K562 (cell line): Measurements from ENCODE around the gene S100A9. TPM values are rescaled to one million over a fixed set of nuclear protein-coding genes. Genes with fewer than 3 reads are reported as not detected.

ENCODE experiments used
- ATAC-seq: fragments of 200-7000 bp; cut with Tn5 transposase; 3 replicates; pipeline ENCODE4 v1.9.1; 2020; ENCODE audit warnings: moderate library complexity
- BruUV-seq: library from RNA; stranded (reverse); fragments of 400-500 nt; replicated peaks from 2 replicates; lab custom pipeline; 2021; lab: Mats Ljungman, UMichigan
- CTCF ChIA-PET: fragments of 300-600 bp; formaldehyde crosslinking; extraction: SDS; loops from one replicate; lab custom pipeline; 2021; ENCODE audit warnings: low intra/inter-chr PET ratio; lab: Yijun Ruan, JAX
- POLR2A ChIA-PET: fragments of 300-600, 350-650 bp; sonication (Branson Sonifier 250); formaldehyde crosslinking; extraction: SDS; loops from one replicate; lab custom pipeline; 2021; ENCODE audit warnings: antibody characterized with exemption, inconsistent platforms; lab: Yijun Ruan, JAX
- DNase-seq, 4 experiments: peaks; one replicate each; pipeline versions ENCODE4 v3.0.0 to v3.0.0-alpha.2; 2011 to 2018; ENCODE audit warnings: low spot score in 3 of 4, mixed read lengths in 3 of 4; ENCODE audit errors: extremely low read depth in 1 of 4
- FAIRE-seq: peaks from 2 replicates; lab custom pipeline; 2011; peaks lifted over from hg19 to GRCh38; lab: Jason Lieb, UNC
- H2AFZ ChIP-seq: 2 replicates; pipeline ENCODE4 v1.6.0; 2011; ENCODE audit warnings: low read depth, low read length, control low read depth, inconsistent platforms
- H3K27ac ChIP-seq: fragments of 200-600 bp; 3 replicates; pipeline ENCODE4 v1.8.0; 2011; ENCODE audit warnings: low read depth, mild to moderate bottlenecking, control low read depth, inconsistent platforms, low read length, moderate library complexity, mixed read lengths; ENCODE audit errors: extremely low read depth
- H3K27me3 ChIP-seq, 2 experiments: fragments of 300-600 bp in 1 of 2; 2 replicates in 1 of 2; 3 replicates in 1 of 2; pipeline versions ENCODE4 v1.6.0 to v1.8.0; 2011; ENCODE audit warnings: inconsistent platforms in 2 of 2, low read length in 2 of 2, mild to moderate bottlenecking in 1 of 2, mixed read lengths in 1 of 2, moderate library complexity in 1 of 2; ENCODE audit not compliant: control insufficient read depth in 2 of 2, insufficient read depth in 2 of 2
- H3K36me3 ChIP-seq: fragments of 300-600 bp; 3 replicates; pipeline ENCODE4 v1.8.0; 2011; ENCODE audit warnings: mild to moderate bottlenecking, low read length, inconsistent platforms; ENCODE audit not compliant: control insufficient read depth, insufficient read depth
- H3K4me1 ChIP-seq, 2 experiments: fragments of 200-600 bp in 1 of 2; replicated peaks in 1 of 2; 2 replicates in 1 of 2; 3 replicates in 1 of 2; pipeline versions ENCODE4 v1.5.1 to v1.8.0; 2011; ENCODE audit warnings: inconsistent platforms in 2 of 2, low read length in 2 of 2, mild to moderate bottlenecking in 1 of 2, mixed read lengths in 1 of 2, moderate library complexity in 1 of 2; ENCODE audit not compliant: control insufficient read depth in 2 of 2, insufficient read depth in 2 of 2
- H3K4me2 ChIP-seq: 2 replicates; pipeline ENCODE4 v1.6.1; 2011; ENCODE audit warnings: low read length, control low read depth, inconsistent platforms, mixed read lengths; ENCODE audit not compliant: insufficient read depth
- H3K4me3 ChIP-seq: fragments of 200-600 bp; sonication (generic), shearing (Covaris generic); 2 replicates; pipeline ENCODE4 v1.5.1; 2016; ENCODE audit warnings: control low read depth, inconsistent platforms
- H3K79me2 ChIP-seq: fragments of 200-600 bp; 3 replicates; pipeline ENCODE4 v1.8.0; 2011; ENCODE audit warnings: low read length, inconsistent platforms; ENCODE audit not compliant: control insufficient read depth, insufficient read depth
- H3K9ac ChIP-seq, 2 experiments: 2 replicates each; pipeline versions ENCODE4 v1.6.0 to v1.6.1; 2011; ENCODE audit warnings: low read depth in 2 of 2, low read length in 2 of 2, control low read depth in 1 of 2, inconsistent platforms in 1 of 2, mild to moderate bottlenecking in 1 of 2, mixed read lengths in 1 of 2; ENCODE audit not compliant: insufficient read depth in 1 of 2
- H3K9me1 ChIP-seq: one replicate; pipeline ENCODE4 v1.6.0; 2011; ENCODE audit warnings: inconsistent platforms, mild to moderate bottlenecking, low read length, moderate library complexity; ENCODE audit not compliant: control insufficient read depth, insufficient read depth
- H3K9me3 ChIP-seq: replicated peaks from 2 replicates; pipeline ENCODE4 v1.5.1; 2011; ENCODE audit warnings: low read depth, low read length, inconsistent platforms; ENCODE audit not compliant: control insufficient read depth, insufficient read depth
- H4K20me1 ChIP-seq: replicated peaks from 2 replicates; pipeline ENCODE4 v1.6.1; 2011; ENCODE audit warnings: low read length, inconsistent platforms, mixed read lengths; ENCODE audit not compliant: control insufficient read depth, insufficient read depth
- ELK3 ChIP-seq: fragments of 450-650 bp; formaldehyde crosslinking; IDR thresholded peaks from 2 replicates; pipeline ENCODE4 v1.4.0; 2020; ENCODE audit warnings: mild to moderate bottlenecking
- ETV6 ChIP-seq, 3 experiments: fragments of 150-350 bp in 1 of 3; sonication (generic) in 1 of 3; formaldehyde crosslinking in 1 of 3; IDR thresholded peaks; 2 replicates each; pipeline versions ENCODE4 v1.6.1 to v1.8.0; 2014 to 2022; ENCODE audit warnings: borderline replicate concordance in 2 of 3, low read depth in 2 of 3, antibody characterized with exemption in 1 of 3, low read length in 1 of 3, mild to moderate bottlenecking in 1 of 3, missing genetic modification reagents in 1 of 3
- MEF2A ChIP-seq: IDR thresholded peaks from 2 replicates; pipeline ENCODE4 v1.6.1; 2011; ENCODE audit warnings: low read depth, mild to moderate bottlenecking, low read length, moderate library complexity; ENCODE audit not compliant: control insufficient read depth
- MTF1 ChIP-seq: fragments of 250-450 bp; sonication (Bioruptor Pico); IDR thresholded peaks from 2 replicates; pipeline ENCODE4 v1.9.0; 2021; ENCODE audit warnings: moderate library complexity, mild to moderate bottlenecking, inconsistent platforms, borderline replicate concordance
- NCOR1 ChIP-seq: fragments of 450-650 bp; IDR thresholded peaks from 2 replicates; pipeline ENCODE4 v1.6.1; 2016; ENCODE audit warnings: mild to moderate bottlenecking, moderate library complexity
- TBP ChIP-seq: optimal IDR thresholded peaks from 2 replicates; pipeline ENCODE3; 2011; ENCODE audit warnings: low read depth, low read length, improper control_type of control experiment
- ZC3H8 ChIP-seq: fragments of 450-650 bp; IDR thresholded peaks from 2 replicates; pipeline ENCODE4 v1.6.1; 2017
- ZFP30 ChIP-seq: fragments of 250-450 bp; sonication (Bioruptor Pico); IDR thresholded peaks from 2 replicates; pipeline ENCODE4 v1.8.0; 2022; ENCODE audit warnings: moderate library complexity, mild to moderate bottlenecking, inconsistent platforms, borderline replicate concordance
- ZNF780A ChIP-seq: fragments of 250-450 bp; sonication (Bioruptor Pico); IDR thresholded peaks from 2 replicates; pipeline ENCODE4 v1.5.0; 2021; ENCODE audit warnings: mild to moderate bottlenecking
- WGBS: fragments of 100-300 bp; shearing (Covaris generic); methylation state at CpG from one replicate; pipeline ENCODE4 v1.1.6; 2016; ENCODE audit warnings: low coverage, mixed read lengths; ENCODE audit not compliant: insufficient coverage; ENCODE audit errors: missing lambda C conversion rate; 5-methylcytosine and 5-hydroxymethylcytosine counted together
- in situ Hi-C: fragments of 300-500 bp; cut with MboI; formaldehyde crosslinking; loops from 4 replicates; pipeline ENCODE4 v1.15.0; 2018; ENCODE audit warnings: inconsistent platforms, mixed read lengths
- intact Hi-C: fragments of 100-400 bp; cut with micrococcal nuclease; formaldehyde crosslinking; loops from 2 replicates; pipeline ENCODE4 v1.14.2; 2022
- polyA plus RNA-seq, 8 experiments: library from polyadenylated mRNA; depleted of rRNA in 4 of 8; stranded (reverse) in 5 of 8; unstranded in 3 of 8; fragments of >200 nt; fragmentation: Nextera tagmentation in 2 of 8; fragmentation: Illumina TruSeq in 1 of 8; extraction: Ambion mirVana in 2 of 8; extraction: Trizol in 1 of 8; gene quantifications; 2 replicates each; pipeline versions ENCODE4 v1.2.1 to v1.2.3, GENCODE V29; 2011 to 2014; ENCODE audit warnings: inconsistent platforms in 1 of 8, missing spikeins in 1 of 8
- total RNA-seq, 7 experiments: library from RNA; depleted of rRNA in 6 of 7; stranded (reverse); fragments of >200 nt in 6 of 7; fragmentation: Illumina TruSeq in 2 of 7; extraction: Trizol in 2 of 7; gene quantifications; 2 replicates each; pipeline versions ENCODE4 v1.2.1 to v1.2.3, GENCODE V29; 2011 to 2021; ENCODE audit warnings: low replicate concordance in 1 of 7
- TF ChIP-seq, protein P1 (sequence below): fragments of 450-650 bp; IDR thresholded peaks from one replicate; pipeline ENCODE4 v1.6.1; 2018; ENCODE audit warnings: mild to moderate bottlenecking, moderate library complexity; ENCODE audit not compliant: partially characterized antibody

Gene S100A9
- total and polyA plus RNA-seq, 9 of the 15 experiments (the other 6 are each of a cell fraction or from before 2014, with no cell fraction given), result 0.80 TPM; not detected in 8

GRCh38 chr1:153361480-153362109, 3.9 kb downstream of the S100A9 start:
- H3K4me2 ChIP-seq, result no peak overlapping the region
- TF ChIP-seq MEF2A (no peak), ELK3 (CRISPR knock-in tag) (no peak), ZC3H8 (no peak), NCOR1 (no peak), MTF1 (CRISPR knock-in tag) (no peak), TBP (no peak), ZNF780A (CRISPR knock-in tag) (no peak), ZFP30 (no peak), ETV6 (IDR thresholded peaks at IDR 0.05; ENCODE audit: borderline replicate concordance in 1 of 2, low read depth in 2 of 2, low read length in 1 of 2) (no peak), ETV6 (CRISPR knock-in tag; IDR thresholded peaks at IDR 0.05; ENCODE audit: borderline replicate concordance) (no peak)
- TF ChIP-seq, protein P1, sequence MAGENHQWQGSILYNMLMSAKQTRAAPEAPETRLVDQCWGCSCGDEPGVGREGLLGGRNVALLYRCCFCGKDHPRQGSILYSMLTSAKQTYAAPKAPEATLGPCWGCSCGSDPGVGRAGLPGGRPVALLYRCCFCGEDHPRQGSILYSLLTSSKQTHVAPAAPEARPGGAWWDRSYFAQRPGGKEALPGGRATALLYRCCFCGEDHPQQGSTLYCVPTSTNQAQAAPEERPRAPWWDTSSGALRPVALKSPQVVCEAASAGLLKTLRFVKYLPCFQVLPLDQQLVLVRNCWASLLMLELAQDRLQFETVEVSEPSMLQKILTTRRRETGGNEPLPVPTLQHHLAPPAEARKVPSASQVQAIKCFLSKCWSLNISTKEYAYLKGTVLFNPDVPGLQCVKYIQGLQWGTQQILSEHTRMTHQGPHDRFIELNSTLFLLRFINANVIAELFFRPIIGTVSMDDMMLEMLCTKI, result no peak
- TF ChIP-seq, all 486 proteins: peak for 0
- no peak for FAIRE-seq
- no peak for DNase-seq
- ChIA-PET CTCF (no interaction called here), POLR2A (interaction anchor here (0.7 kb wide), 1 partner anchor 273 kb away, joined by 3 read pairs; the partner anchor contains the start of gene CHTOP)
- no peak overlapping the region for H3K9ac ChIP-seq
- in situ Hi-C loops, result no loop called here
- no peak for ATAC-seq
- intact Hi-C loops, result no loop called here
- no peaks in the 10 kb centered on the region; the same call in 1 of the 2 replicates for H4K20me1 ChIP-seq
- no peaks in the 10 kb centered on the region for H3K36me3 ChIP-seq
- 3% methylated on average over 4 of the region's 4 CpGs for WGBS
- H3K9me3 ChIP-seq, result no peaks in the 10 kb centered on the region
- H3K27ac ChIP-seq, result no peak overlapping the region
- H2AFZ ChIP-seq, result no peak overlapping the region
- H3K79me2 ChIP-seq, result no peaks in the 10 kb centered on the region
- H3K27me3 ChIP-seq, result peaks cover 3 to 61% of the 10 kb centered on the region in 2 experiments; a peak in 4 of 5 replicates
- no TSS peak for BruUV-seq
- H3K9me1 ChIP-seq, result no peaks in the 10 kb centered on the region
- H3K4me3 ChIP-seq, result no peak overlapping the region
- peaks cover 0 to 5% of the 10 kb centered on the region in 2 experiments; a peak in 1 of 5 replicates for H3K4me1 ChIP-seq
